Amniotic epithelial cell (primary cell): Measurements from ENCODE around the gene CATSPER4.
"Not testable (repeated sequence)": the region's sequence is repeated elsewhere in the genome, so short reads cannot be mapped to it uniquely, and the experiment has no call there.

Source experiments
- DNase-seq: peaks from one replicate; pipeline ENCODE4 v3.0.0-alpha.2; 2010; ENCODE audit warnings: low read depth

Gene CATSPER4

GRCh38 chr1:26195805-26196204 lies 5.4 kb downstream of the CATSPER4 start:
- DNase-seq, result no peak

DNA sequence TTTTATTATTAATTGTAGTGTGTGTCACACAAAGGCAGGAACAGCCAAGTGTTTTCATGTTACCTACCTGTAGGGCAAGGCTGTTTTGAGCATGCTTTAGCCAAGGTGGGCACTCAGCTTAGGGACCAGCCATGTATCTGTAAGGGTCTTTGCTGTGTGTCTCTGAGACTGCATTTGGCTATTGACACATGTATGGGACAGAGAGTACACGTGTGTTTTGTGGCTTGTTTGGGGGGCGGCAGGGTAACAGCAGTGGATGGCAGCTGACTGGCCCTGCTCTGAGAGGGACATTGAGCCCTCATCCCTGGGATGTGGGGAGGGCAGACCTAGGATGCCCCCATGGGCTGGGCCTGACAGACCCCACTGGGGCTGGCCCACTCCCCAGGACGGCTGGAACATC lies 6.9 kb downstream of the CATSPER4 start:
- no peak for DNase-seq

- no peak for DNase-seq
These were observed 7.4 kb downstream of the CATSPER4 start for GRCh38 chr1:26197813-26198212.

GRCh38 chr1:26200413-26200812 lies 10.0 kb downstream of the CATSPER4 start:
- DNase-seq, result no peak

DNA sequence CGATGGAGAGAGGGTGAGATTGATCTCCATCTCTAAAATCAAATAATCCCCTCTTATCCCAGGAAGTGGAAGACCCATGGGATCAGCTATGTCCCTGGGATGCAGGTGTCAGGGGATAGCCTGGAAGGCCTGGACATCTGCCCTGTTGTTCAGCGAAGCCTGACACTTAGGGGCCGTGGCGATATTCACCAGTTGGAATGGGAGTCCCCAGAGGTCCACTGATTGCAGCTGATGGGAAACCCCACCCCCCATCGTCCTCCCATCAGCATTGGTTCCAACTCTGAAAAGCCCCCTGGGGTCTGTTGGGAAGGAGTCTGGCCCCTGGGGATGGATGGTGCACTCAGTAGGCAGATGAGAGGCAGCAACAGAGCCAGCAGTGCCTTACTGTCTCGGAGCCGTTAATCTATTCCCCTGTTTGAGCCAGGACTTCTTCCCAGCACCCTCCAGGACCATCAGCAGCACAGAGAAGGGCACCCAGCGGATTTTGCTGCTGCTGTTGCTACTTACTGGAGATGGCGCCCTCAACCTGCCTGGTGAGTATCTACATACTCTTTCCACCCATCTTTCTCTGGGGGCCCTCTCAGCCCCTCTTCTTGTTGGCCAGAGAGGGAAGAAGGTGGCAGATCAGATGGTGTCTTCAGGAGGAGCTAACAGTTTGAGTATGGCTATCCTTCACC lies 13.4 kb downstream of the CATSPER4 start:
- DNase-seq, result no peak

DNA sequence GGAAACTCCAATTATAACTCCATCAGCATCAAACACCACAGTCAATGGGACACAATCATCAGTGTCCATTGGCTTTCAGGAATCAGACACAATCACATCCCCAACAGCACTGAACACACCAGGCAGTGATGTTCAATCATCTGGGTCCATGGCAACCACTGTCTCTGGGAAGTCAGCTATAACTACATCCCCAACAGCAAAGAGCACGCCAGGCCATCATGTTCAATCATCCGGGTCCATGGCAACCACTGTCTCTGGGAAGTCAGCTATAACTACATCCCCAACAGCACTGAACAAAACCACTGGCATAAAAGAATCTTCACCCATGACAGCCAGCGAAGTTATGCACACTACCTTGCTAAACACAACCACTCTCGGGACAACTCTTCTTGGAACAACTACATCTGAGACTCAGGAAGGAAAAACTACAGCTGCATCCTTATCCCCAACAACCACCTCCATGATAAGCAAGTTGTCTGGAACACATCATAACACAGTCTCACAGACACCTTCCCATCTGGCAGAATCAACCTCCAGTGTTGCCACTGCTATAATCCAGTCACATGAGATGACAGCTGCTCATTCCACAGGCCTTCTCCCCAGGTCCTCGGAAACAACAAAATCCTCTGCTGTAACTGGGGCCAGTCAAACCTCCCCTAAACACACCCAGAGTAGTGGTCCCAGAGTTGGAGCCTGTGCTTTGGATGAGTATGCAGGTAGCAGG lies 19.9 kb downstream of the CATSPER4 start:
- DNase-seq, result no peak

GRCh38 chr1:26212726-26213125 lies 22.3 kb downstream of the CATSPER4 start:
- no peak for DNase-seq

DNA sequence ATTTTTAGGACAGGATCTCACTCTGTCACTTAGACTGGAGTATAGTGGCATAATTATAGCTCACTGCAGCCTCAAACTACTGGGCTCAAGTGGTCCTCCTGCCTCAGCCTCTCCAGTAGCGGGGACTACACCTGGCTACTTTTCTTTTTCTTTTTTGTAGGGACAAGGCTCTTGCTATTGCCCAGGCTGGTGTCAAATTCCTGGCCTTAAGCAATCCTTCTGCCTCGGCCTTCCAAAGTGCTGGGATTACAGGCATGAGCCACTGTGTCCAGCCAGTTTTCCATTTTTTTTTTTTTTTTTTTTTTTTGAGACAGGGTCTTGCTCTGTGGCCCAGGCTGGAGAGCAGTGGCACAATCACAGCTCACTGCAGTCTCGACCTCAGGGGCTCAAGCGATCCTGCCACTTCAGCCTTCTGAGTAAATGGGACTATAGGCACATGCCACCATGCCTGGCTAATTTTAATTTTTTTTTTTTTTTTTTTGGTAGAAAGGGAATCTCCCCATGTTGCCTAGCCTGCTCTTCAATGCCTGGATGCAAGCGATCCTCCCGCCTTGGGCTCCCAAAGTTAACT lies 23.0 kb downstream of the CATSPER4 start:
- DNase-seq, result no peak

DNA sequence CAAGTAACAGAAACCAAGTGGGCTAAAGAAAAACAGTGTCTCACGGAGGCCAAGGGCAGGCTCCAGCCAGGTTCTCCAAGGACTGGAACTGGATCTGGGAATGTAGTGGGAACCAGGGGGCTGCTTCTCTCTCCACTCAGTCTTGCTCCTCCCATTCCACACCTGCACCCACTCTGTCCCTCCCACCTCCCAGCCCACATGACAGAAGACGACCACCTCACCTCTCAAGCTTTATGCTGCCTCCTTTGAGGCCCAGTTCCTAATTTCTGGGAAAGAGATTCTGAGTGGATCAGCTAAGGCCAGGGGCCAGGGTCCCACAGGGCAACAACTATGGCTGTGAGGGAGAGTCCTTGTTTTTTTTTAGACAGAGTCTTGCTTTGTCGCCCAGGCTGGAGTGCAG lies 24.8 kb downstream of the CATSPER4 start:
- no peak for DNase-seq

DNA sequence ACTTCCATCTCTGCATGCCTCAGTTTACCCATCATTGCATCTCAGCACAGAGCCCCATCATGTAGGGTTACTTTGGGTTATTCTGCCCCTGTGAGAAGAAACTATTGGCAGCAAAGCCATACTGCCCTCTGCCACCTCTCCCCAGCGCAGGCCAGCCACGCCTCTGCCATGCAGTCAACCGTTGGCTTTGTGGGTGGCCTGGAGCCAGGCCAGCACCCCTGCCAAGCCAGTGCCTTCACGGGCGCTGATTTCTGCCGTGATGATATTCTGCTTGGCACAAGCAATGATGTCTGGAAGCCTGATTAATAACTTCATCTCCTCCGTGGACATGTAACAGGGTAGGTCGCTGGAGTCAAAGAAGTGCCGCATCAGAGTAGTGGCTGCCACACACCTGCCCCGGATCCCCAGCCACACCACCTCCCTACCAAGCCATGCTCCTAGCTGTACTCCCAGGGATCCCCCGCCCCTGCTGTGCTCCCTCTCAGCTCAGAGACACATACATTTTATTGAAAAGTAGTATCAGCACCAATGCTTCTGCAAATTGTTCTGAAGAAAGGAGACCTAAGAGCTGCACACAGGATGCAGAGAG lies 28.6 kb downstream of the CATSPER4 start:
- DNase-seq, result no peak

GRCh38 chr1:26220199-26220912 lies 30.0 kb downstream of the CATSPER4 start:
- no peak for DNase-seq

- DNase-seq, result no peak
These were observed 30.7 kb downstream of the CATSPER4 start for GRCh38 chr1:26221094-26221493.

GRCh38 chr1:26224606-26225005 lies 34.2 kb downstream of the CATSPER4 start:
- DNase-seq, result no peak

DNA sequence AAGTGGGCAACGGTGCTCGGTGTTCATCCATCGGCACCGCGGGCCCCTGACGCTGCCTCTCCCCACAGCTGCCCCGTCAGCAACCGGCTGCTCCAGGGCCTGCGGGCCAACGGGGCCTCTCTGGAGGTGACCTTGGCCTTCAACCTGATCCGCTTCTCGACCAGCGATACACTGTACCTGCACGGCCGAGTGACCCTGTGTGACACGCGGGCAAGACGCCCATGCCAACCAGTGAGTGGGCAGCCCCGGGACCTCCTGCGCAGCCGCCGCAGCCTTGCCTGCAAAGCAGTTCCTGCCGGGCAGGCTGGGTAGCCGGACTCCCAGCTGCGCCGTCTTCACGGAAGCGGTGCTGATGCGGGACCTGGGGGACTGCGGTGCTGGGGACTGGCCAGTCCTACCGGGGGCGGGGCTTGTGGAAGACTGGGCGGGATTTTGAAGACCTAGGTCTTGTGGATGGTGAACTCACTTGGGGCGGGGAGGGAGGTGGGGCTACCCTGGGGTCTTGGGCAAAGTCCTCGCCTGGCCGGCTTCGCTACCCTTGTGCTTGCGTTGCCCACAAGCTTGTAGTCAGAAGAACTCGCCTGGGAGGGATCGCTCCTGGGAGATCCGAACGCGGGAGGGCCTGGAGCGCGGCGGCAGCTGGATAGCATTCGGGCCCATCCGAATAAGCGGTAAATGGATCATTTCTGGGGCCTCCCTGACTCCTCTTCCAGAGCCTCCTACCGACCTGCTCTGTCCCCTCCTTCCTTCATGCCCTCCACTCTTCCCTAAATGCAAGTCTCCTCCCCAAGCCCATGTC lies 34.8 kb downstream of the CATSPER4 start:
- peak; percentile 30 for DNase-seq

GRCh38 chr1:26230682-26231081 lies 40.3 kb downstream of the CATSPER4 start:
- DNase-seq, result not testable (repeated sequence)

- peak; percentile 94 for DNase-seq
These were observed 43.7 kb downstream of the CATSPER4 start, which contains the start of gene CEP85 for GRCh38 chr1:26233903-26234643. Gene CEP85, plus strand, starts transcription at chr1:26234200. Its CDS starts 5,584 bp downstream, at chr1:26239784.

- peak; percentile 27 for DNase-seq
These were observed 44.4 kb downstream of the CATSPER4 start for GRCh38 chr1:26234644-26235370.

GRCh38 chr1:26237230-26237966 lies 47.0 kb downstream of the CATSPER4 start:
- peak; percentile 27 for DNase-seq

DNA sequence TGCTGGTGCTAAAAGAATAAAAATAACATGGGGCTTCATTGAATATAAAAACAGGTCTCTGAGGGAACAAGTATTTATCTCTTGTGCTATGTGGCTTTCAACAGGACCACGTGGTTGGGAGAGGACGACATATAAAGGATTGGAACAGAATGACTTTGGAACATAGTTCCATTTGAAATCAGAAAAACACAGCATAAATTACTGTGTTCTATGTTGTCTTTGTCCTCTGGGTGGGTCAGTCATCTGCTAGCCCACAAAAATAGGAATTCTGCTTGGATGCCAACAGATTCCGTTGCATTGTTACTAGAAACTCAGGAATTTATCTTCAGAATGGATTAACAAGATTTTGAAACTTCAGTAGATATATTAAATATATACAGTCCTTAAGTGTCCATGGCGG lies 49.5 kb downstream of the CATSPER4 start:
- peak; percentile 38 for DNase-seq
